Glutamatergic neuron (in vitro differentiated cells): ENCODE results near the gene SMURF1. TPM values are rescaled to one million over a fixed set of nuclear protein-coding genes. Genes with fewer than 3 reads are reported as not detected.

Experiments used
- DNase-seq: peaks from one replicate; pipeline ENCODE4 v3.0.0; 2022
- H3K27ac Mint-ChIP-seq: one replicate; pipeline ENCODE4 v1.8.0; 2020; ENCODE audit warnings: mild to moderate bottlenecking, mixed read lengths, inconsistent platforms; ENCODE audit not compliant: unreplicated experiment
- H3K27me3 Mint-ChIP-seq: one replicate; pipeline ENCODE4 v1.8.0; 2020; ENCODE audit warnings: mild to moderate bottlenecking, moderate library complexity, mixed read lengths, inconsistent platforms; ENCODE audit not compliant: unreplicated experiment
- H3K36me3 Mint-ChIP-seq: one replicate; pipeline ENCODE4 v1.8.0; 2020; ENCODE audit warnings: mild to moderate bottlenecking, mixed read lengths, inconsistent platforms; ENCODE audit not compliant: unreplicated experiment
- H3K4me1 Mint-ChIP-seq: one replicate; pipeline ENCODE4 v1.8.0; 2020; ENCODE audit warnings: mild to moderate bottlenecking, low read depth, mixed read lengths, inconsistent platforms; ENCODE audit not compliant: unreplicated experiment
- H3K4me3 Mint-ChIP-seq: one replicate; pipeline ENCODE4 v1.8.0; 2020; ENCODE audit warnings: mild to moderate bottlenecking, mixed read lengths, inconsistent platforms; ENCODE audit not compliant: unreplicated experiment
- H3K9me3 Mint-ChIP-seq: one replicate; pipeline ENCODE4 v1.8.0; 2020; ENCODE audit warnings: mild to moderate bottlenecking, moderate library complexity, mixed read lengths, inconsistent platforms; ENCODE audit not compliant: unreplicated experiment
- total RNA-seq: library from RNA; stranded (reverse); fragmentation: NEBNext Ultra II Directional; extraction: Animal tissue kit (Norgen Biotek cat#: 25700); gene quantifications from one replicate; pipeline ENCODE4 v1.2.1, GENCODE V29; 2021; ENCODE audit not compliant: unreplicated experiment
- TF ChIP-seq, protein P1 (sequence below): fragments of 200-600 bp; sonication (generic); IDR thresholded peaks from one replicate; pipeline ENCODE4 v1.5.0; 2021; ENCODE audit not compliant: partially characterized antibody, unreplicated experiment

Gene SMURF1
- total RNA-seq, 1 donor from 2014 or later, result 23.1 TPM

DNA sequence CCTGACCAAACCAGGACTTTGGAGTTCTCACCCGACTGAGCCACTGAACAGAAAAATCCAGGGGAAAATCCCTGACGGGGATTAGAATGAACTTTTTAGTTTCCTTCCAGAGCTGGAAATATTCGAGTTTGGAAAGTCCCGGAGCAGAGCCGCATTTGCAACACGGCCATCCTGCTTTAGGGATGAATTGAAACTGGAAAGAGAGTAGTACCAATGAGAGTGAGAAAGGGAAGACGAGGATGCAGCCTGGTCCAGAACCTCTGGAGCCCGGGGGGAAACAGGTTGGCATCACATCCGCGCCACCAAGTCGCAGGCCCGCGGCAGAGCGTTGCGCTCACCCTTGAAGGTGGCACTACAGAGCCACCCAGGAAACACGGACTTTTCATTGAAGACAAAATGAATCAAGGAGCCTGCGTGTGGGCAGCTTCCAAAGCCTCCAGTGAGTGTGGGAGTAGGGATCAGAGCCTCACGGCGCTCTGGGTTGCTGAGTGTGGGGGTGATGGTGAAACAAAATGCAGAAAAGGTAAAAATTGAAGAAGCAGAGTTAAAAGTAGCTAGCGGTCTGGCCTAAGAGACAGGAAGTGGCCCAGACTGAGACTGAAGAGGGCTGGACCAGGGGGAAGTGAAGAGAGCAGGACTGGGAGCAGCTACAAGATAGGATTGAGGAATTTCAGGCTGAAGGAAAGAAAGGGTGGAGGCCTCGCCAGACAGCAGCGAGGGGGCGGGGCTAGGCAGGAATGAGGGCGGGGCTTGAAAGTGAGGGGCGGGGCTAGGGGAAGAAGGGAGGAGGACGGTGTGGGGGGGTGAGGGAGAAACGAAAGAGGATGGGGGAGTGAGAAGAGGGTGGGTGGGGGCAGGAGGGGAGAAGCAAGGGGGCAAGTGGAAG is 1.8 kb downstream of the SMURF1 start:
- Mint-ChIP-seq H3K36me3 (no peaks in the 10 kb centered on the region), H3K4me3 (peak overlapping the region; percentile 86), H3K9me3 (peaks cover 9% of the 10 kb centered on the region), H3K27me3 (peaks cover 5% of the 10 kb centered on the region), H3K27ac (peak overlapping the region; percentile 78), H3K4me1 (peaks cover 20% of the 10 kb centered on the region)
- DNase-seq, result peak; percentile 45
- TF ChIP-seq, protein P1, sequence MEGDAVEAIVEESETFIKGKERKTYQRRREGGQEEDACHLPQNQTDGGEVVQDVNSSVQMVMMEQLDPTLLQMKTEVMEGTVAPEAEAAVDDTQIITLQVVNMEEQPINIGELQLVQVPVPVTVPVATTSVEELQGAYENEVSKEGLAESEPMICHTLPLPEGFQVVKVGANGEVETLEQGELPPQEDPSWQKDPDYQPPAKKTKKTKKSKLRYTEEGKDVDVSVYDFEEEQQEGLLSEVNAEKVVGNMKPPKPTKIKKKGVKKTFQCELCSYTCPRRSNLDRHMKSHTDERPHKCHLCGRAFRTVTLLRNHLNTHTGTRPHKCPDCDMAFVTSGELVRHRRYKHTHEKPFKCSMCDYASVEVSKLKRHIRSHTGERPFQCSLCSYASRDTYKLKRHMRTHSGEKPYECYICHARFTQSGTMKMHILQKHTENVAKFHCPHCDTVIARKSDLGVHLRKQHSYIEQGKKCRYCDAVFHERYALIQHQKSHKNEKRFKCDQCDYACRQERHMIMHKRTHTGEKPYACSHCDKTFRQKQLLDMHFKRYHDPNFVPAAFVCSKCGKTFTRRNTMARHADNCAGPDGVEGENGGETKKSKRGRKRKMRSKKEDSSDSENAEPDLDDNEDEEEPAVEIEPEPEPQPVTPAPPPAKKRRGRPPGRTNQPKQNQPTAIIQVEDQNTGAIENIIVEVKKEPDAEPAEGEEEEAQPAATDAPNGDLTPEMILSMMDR, result no peak

DNA sequence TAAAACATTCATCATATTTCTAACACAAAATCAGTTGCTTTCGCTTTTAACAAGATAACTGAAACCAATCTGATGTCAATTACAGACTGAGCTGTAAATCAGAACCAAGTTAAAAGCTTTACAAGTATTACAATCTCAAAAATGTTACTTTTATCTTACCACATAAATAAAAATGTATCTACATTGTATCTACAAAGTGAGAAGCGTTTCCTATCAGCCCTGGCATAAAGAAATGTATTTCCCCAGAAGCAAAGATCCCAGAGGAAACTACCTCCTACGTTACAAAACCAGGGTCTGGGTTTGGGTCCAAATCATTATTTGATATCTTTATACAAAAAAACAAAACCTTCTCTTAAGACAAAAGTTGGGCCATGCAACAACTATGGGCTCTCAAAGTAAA is 2.6 kb downstream of the SMURF1 start:
- Mint-ChIP-seq H3K27ac (no peak overlapping the region), H3K36me3 (no peaks in the 10 kb centered on the region), H3K9me3 (peaks cover 9% of the 10 kb centered on the region), H3K27me3 (peaks cover 5% of the 10 kb centered on the region), H3K4me1 (peaks cover 20% of the 10 kb centered on the region), H3K4me3 (no peak overlapping the region)
- TF ChIP-seq, protein P1, result no peak
- no peak for DNase-seq

DNA sequence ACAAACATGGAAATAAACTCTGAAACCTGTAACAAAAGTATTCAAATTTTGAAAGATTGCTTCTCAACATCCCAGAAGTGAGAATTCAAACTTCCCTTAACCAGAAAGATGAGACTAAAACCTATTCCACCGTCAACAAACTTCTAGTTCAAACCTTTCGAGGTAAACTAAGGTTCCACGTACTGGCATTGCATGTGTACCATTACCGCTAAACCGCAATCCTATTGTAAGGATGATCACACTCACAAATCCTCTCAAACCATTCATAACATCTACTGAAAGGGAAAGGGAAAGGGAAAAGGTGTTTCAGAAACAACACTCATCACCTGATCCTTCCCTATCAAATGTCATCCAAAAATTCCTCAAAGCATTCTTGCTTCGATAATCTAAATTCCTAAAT is 3.1 kb downstream of the SMURF1 start:
- Mint-ChIP-seq H3K27ac (no peak overlapping the region), H3K27me3 (peaks cover 5% of the 10 kb centered on the region), H3K9me3 (peaks cover 9% of the 10 kb centered on the region), H3K36me3 (no peaks in the 10 kb centered on the region), H3K4me1 (peaks cover 20% of the 10 kb centered on the region), H3K4me3 (no peak overlapping the region)
- no peak for DNase-seq
- TF ChIP-seq, protein P1, result no peak

DNA sequence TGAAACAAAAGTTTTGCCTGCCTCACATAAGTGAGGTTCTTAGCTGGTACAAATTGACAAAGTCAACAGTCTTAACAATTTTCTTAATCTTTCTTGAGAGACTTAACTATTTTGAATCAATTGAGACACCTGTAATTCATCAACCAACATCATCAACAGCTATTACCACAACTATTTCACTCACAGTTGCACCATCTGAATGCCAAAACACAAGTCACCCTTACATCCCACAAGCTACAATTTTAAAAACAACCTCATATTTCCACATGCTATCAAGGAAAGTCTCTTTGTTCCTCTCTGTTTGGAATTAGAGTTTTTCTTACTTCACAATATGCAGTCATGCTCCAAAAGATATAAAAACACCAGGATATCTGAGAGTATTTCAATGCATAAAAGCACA is 4.9 kb downstream of the SMURF1 start:
- Mint-ChIP-seq H3K27ac (no peak overlapping the region), H3K4me1 (peaks cover 20% of the 10 kb centered on the region)

More for the DNA sequence above, 4.9 kb downstream of the SMURF1 start:
- Mint-ChIP-seq H3K9me3 (peaks cover 5% of the 10 kb centered on the region), H3K27me3 (peaks cover 5% of the 10 kb centered on the region), H3K4me3 (no peak overlapping the region), H3K36me3 (no peaks in the 10 kb centered on the region)
- DNase-seq, result no peak
- TF ChIP-seq, protein P1, result no peak
